ENCODE data around the gene SLC5A2. TPM values are rescaled to one million over a fixed set of nuclear protein-coding genes. Genes with fewer than 3 reads are reported as not detected.

The SLC5A2 gene
- total RNA-seq, 2 donors from 2014 or later = 0.55 to 0.62 TPM

GRCh38 chr16:31456988-31457360, 25.9 kb upstream of the SLC5A2 start:
- TF ChIP-seq CTCF (IDR thresholded peaks at IDR 0.05) = no peak
- TF ChIP-seq POLR2AphosphoS5 (IDR thresholded peaks at IDR 0.05) = no peak
- TF ChIP-seq POLR2A (IDR thresholded peaks at IDR 0.05) = no peak
- WGBS = 79% methylated on average over 8 of the region's 8 CpGs
- no peak for DNase-seq (ENCODE audit: low spot score)
- Histone ChIP-seq H3K9me3 (no peaks in the 10 kb centered on the region), H3K36me3 (no peaks in the 10 kb centered on the region), H3K4me3 (no peak overlapping the region), H3K27ac (no peak overlapping the region), H3K4me1 (replicated peaks) (peaks cover 20% of the 10 kb centered on the region), H3K27me3 (replicated peaks; ENCODE audit: insufficient read depth) (no peaks in the 10 kb centered on the region)
- intact Hi-C loops (cut with DNase I) = loop anchor here (5.0 kb wide), 1 partner anchor 425 kb away; the partner anchor contains the start of gene STX4

- peaks cover 20% of the 10 kb centered on the region for H3K4me1 ChIP-seq (replicated peaks)
- no peak for TF ChIP-seq POLR2AphosphoS5 (IDR thresholded peaks at IDR 0.05)
- peak in 2 of 4 experiments; percentile 21 for TF ChIP-seq CTCF (IDR thresholded peaks at IDR 0.05)
- TF ChIP-seq POLR2A (IDR thresholded peaks at IDR 0.05) = no peak
Measured at GRCh38 chr16:31458073-31458843, 24.7 kb upstream of the SLC5A2 start.

GRCh38 chr16:31458844-31459686, 23.9 kb upstream of the SLC5A2 start, which contains the start of gene ARMC5:
Gene ARMC5 (plus strand): TSS chr16:31459501. CDS start chr16:31459525, 24 bp downstream.
- Histone ChIP-seq H3K4me1 (replicated peaks) (peaks cover 20% of the 10 kb centered on the region), H3K27me3 (replicated peaks; ENCODE audit: insufficient read depth) (no peaks in the 10 kb centered on the region), H3K36me3 (no peaks in the 10 kb centered on the region), H3K9me3 (no peaks in the 10 kb centered on the region), H3K27ac (peak within 1 kb of the TSS; percentile 98 to 99), H3K4me3 (peak within 1 kb of the TSS; percentile 75 to 85)
- DNase-seq (ENCODE audit: low spot score) = peak; percentile 98
- WGBS = under 1% methylated on average over 60 of the region's 91 CpGs
- TF ChIP-seq CTCF (IDR thresholded peaks at IDR 0.05) (peak; percentile 35 to 72 (median 62)), POLR2A (IDR thresholded peaks at IDR 0.05) (no peak), POLR2AphosphoS5 (IDR thresholded peaks at IDR 0.05) (peak; percentile 85)
- intact Hi-C loops (cut with DNase I) = loop anchor here (5.0 kb wide), 1 partner anchor 427 kb away; the partner anchor contains the start of gene STX4

More at GRCh38 chr16:31458073-31458843, 24.7 kb upstream of the SLC5A2 start:
- no peaks in the 10 kb centered on the region for H3K36me3 ChIP-seq
- no peak for DNase-seq (ENCODE audit: low spot score)
- no peaks in the 10 kb centered on the region for H3K9me3 ChIP-seq
- intact Hi-C loops (cut with DNase I) = loop anchor here (5.0 kb wide), 1 partner anchor 426 kb away; the partner anchor contains the start of gene STX4
- peak overlapping the region; percentile 75 to 85 for H3K4me3 ChIP-seq
- no peaks in the 10 kb centered on the region for H3K27me3 ChIP-seq (replicated peaks; ENCODE audit: insufficient read depth)
- WGBS = 1% methylated on average over 36 of the region's 42 CpGs
- peak overlapping the region; percentile 98 to 99 for H3K27ac ChIP-seq

- no peaks in the 10 kb centered on the region for H3K27me3 ChIP-seq (replicated peaks; ENCODE audit: insufficient read depth)
- H3K4me3 ChIP-seq = peak overlapping the region; percentile 75 to 85
- H3K4me1 ChIP-seq (replicated peaks) = peaks cover 20% of the 10 kb centered on the region
- DNase-seq (ENCODE audit: low spot score) = peak; percentile 100
- intact Hi-C loops (cut with DNase I) = loop anchor here (5.0 kb wide), 2 partner anchors 412 to 428 kb away; partner anchors contain the start of genes STX4 and ZNF267
- H3K9me3 ChIP-seq = no peaks in the 10 kb centered on the region
- peak overlapping the region; percentile 98 to 99 for H3K27ac ChIP-seq
- TF ChIP-seq CTCF (IDR thresholded peaks at IDR 0.05) (peak in 1 of 4 experiments; percentile 11), POLR2A (IDR thresholded peaks at IDR 0.05) (peak; percentile 22), POLR2AphosphoS5 (IDR thresholded peaks at IDR 0.05) (peak; percentile 96)
- 3% methylated on average over 32 of the region's 61 CpGs for WGBS
- H3K36me3 ChIP-seq = peaks cover 2 to 3% of the 10 kb centered on the region in 2 donors
Measured at GRCh38 chr16:31459687-31460581, 23.0 kb upstream of the SLC5A2 start.
